NCI-H2107 treated with DMSO at 0.1 percent for 48 hours (cell line): ENCODE measurements around the gene RPRML.

ENCODE experiments used
- DNase-seq: peaks from one replicate; lab custom pipeline; 2025; ENCODE audit not compliant: unreplicated experiment; lab: John Stamatoyannopoulos, UW

RPRML gene

DNA sequence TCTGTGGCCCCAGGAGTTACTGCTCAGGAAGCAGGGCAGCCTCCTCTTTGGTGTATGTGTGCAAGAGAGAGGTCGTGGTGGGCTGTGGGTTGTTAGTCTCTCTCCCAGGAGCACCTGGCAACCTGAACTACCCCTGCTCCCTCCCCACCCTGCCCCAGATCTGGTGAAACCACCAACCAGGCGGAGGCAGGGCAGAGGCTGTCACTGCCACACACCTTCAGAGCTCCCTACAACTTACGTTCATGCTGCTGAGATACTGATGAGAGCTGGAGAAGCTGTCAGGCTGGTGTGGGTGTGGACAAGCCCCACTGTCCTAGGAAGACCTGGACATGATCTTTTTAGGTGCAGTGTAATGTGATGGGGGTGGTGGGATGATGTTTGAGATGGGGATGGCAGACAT lies 31.8 kb downstream of the RPRML start:
- no peak for DNase-seq

DNA sequence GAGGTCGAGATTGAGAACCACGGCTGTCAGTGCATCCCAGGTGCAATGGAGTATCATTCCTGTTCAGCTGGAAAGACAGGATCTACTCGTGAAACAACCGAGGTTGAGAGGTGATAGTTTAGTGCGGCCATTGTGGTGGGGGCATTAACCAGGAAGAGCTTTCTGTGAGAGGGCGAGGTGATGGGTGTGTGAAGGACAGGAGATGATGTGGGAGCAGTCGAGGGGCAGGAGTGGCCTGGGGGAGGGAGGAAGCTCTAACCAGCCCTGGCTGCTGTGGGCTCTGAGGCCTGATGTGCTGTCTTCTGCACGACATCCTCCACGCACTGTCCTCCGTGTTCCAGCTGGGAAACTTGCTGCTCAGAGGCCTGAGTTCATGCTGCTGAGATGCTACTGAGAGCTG lies 34.1 kb downstream of the RPRML start:
- no peak for DNase-seq

DNA sequence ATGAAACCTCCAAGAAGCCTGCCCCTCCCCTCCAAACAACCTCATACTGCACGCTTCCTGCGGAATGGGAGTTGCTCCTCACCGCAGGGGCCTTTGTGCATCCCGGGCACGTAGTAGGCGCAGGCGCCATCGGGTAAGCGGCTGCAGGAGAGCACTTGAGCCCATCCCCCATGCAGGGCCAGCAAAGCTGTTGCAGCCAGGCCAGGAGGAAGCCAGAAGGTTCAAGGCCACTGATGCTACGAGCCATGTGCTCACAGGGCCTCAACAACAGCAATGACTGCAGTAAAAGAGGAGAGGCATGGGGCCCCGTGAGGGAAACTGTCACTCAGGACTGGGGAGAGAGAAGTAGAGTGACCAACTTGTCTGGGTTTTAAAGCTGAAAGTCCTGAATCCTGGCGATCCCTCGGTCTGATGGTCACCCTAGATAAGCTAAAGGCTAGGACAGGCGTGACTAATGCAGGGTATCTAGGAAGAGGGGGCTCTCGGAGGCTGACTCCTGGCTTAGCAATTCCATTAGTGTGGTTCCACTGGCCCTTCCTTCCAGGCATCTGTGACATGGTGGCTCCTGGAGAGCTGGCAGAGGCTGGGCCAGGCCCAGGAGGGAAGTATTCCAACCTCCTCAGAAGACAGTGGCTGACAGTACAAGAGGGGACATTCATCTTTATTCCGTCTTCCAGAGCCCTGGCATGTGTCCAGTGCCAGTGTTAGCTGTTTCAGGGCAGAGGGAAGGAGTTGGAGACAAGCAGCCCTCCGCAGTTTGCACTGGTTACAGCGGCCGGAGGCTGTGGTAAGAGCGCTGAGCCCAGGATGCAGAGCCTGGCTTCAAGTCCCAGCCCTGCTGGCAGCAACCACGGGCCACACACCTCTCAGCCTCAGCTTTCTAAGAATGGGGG lies 35.3 kb downstream of the RPRML start:
- no peak for DNase-seq

DNA sequence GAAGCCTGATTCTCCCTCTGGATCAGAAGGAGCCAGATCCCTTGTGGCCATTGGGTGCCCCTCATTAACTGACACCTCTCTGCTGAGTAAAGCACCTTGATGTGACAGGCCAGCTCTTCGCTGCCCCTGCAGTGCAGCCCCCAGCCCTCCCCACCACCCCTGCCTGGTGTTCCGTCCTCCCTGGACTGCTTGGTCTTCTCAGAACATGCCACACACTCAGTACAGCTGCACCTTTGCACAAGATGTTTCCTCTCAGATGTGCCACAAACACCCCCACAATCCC lies 35.9 kb downstream of the RPRML start:
- DNase-seq = no peak

DNA sequence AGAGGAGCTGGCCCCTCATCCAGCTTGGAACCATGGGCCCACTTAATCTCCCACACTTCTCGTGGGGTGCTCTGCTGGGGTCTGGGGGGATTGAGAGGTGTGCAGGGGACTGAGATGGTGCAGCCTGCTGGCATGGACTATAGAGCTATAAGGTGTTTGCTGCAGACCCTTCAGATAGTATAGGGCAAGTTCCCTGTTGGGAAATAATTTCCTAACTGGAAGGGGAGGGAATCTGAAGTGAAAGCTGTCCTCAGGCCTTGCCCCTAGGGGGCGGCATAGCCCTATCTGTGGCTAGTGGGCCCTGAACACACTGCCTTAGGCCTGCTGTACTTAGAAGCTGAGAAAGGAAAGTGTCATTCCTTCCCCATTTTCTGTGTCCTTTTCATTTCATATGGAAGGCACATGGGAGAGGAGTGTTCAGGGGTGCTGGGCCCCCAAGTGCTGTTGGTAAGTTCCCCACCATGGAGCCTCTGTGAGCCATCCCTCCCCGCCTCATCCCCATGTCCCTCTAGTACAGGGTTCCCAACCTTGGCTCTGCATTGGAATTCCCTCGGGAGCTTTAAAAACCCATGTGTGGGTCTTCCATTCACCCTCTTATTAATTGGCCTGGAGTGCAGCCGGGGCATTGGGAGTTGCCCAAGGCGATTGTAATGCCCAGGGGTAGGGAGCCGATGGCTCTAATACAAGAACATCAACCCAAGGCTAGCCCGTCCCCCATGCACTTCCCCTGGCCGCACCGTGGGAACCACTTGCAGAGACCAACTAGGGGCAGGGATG lies 36.4 kb downstream of the RPRML start:
- peak; percentile 32 for DNase-seq

DNA sequence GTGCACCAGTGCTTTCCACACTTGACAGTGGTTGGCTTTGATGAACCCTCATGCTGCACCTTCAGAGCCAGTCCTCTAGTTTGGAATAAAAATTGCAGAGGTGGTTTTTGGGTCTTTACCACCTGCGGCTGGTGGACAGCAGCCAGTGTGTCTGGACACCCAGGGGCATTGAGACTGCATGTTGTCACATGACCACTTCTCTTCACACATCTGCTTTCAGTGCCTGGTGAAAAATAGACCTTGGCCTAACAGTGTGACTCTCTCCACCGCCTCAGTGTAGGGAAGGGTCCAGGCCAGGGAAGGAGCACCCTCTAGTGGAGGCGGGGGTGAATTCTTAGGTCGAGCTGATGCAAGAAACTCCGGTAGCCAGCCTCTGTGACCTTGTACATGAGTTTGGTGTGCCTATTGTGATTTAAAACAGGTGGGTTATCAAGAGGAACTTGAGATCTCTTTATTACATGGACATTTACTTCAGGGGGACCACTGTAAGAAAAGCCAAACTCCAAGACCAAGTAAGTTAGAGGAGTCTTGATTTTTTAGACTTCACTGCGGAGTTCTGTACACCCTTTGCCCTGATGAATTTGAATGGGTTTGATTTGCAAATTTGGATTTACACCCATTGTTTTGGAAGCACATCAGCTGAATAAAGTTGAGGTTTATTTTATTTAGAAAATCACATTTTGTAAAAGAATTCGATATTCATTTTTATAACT lies 38.2 kb downstream of the RPRML start:
- peak; percentile 84 for DNase-seq

DNA sequence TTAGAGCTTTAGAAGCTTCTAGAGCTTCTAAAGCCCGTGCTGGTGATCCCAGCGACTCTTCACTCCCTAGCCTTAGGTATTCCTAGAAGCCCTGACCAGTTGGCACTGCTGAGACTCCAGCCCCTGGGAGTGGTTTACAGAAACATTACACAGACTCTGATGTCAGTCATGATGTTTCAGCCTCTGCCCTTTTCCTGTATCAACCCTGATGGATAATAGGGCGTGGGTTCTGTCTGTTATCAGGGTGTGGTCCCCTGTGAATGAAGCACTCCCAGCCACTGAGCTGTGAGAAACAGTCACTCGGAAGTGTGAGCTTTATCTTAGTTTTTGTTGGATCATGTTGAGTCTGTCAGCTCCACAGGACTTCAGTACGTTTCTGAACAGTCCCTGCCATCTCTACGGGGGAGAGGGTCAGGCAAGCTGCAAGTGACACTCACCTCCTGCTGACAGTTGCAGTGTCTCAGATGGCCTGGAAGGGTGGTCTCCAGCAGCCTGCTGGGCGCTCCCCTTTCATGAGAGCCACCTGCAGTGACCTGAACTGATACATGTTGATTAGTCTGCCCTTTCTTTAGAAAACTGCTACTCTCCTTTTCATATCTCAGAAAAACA lies 43.3 kb downstream of the RPRML start:
- no peak for DNase-seq

DNA sequence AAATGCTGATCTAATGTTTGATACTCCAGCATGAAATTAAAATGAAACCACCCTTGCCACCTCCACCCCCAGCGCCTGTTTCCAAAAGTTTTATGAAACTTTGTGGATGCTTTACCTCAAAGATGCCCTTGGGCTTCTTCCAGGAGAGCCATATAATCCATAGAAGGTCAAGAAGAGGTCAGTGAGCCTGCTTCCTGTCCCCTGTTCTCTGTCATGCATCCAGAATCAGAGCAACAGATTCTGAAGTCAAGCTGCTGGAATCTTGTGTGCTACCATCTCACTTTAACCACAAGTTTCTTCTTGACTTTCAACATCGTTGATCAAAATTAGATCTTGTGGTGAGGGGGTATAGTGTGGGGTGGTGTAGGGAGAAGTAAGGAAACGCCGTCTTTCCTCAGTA lies 47.5 kb downstream of the RPRML start:
- DNase-seq = no peak

DNA sequence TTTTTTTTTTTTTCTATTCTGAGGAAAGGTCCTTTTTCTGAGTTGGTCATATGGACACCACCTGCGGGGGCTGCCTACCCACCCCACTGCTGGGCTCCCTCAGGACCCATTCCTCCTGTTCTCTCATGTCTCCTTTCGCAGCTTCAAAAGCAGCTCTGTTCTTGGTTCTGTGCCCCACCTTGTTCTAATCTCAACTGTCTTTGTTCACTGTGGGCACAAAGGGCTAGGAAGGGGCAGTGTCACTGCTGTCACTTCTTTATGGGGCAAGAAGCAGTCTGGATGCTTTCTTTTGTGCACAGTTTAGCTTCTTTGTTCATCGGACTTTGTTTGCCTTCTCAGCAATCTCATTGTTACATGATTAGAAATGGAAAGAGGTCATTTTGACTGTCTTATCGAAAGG lies 49.0 kb downstream of the RPRML start:
- no peak for DNase-seq

DNA sequence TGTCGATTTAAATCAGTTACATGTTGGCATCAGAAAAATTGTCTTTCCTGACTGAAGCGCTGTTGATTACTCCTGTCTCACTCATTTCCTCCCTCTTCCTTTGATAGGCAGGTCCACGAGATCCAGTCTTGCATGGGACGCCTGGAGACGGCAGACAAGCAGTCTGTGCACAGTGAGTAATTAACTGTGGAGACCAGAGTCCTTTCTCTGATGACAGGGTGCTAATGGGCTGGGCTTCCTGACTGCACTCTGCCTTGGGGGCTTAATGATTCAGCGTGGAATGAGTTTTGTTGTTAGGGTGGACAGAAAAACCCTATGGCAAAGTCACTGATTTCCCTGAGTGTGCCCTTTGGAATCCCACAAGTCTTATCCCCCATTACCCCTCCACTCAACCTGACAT lies 49.6 kb downstream of the RPRML start:
- DNase-seq = no peak

DNA sequence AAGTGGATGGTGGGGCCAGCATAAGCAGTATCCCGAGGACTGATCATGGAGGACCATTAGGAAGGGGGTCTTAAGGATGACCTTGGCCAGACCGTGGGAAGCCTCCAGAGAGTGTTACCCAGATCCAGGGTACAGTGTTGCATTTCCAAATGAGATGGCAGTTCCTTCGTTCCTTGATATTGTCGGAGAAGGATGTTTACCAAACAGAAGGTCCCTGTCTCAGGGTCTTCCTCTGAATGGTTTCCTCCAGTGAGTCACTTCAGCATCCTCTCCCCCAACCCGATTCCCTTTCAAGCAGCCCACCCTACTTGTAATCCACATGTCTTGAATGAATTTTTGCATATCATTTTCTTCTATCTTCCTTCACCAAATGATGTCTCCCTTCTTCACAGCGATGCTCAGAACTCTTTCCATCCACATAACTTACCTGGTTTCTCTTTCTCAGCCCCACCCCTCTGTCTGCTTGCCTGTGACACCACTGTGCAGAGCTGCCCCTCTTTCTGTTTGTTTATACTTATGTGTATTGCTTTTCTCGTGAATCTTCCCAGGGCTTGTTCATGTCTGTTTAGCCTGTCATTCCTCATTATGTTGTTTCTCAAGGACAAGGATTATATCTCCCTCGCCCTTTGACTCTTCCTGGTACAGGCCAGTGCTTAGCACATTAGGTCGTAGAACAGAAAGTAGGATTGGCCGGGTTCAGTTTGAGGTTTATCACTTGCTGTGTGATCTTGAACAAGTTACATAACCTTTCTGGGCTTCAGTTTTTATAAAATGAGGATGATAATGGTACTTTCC lies 50.4 kb downstream of the RPRML start:
- DNase-seq = no peak
